Keratinocyte (primary cell): ENCODE measurements around the gene OR2W3.

ENCODE experiments used
- CTCF ChIP-seq, 3 experiments: IDR thresholded peaks in 1 of 3; conservative IDR thresholded peaks in 1 of 3; optimal IDR thresholded peaks in 1 of 3; 2 replicates in 2 of 3; 3 replicates in 1 of 3; pipeline versions ENCODE3 to v1.5.1; 2011; ENCODE audit warnings: low read length in 3 of 3, mild to moderate bottlenecking in 3 of 3, moderate library complexity in 2 of 3, control low read depth in 1 of 3, inconsistent platforms in 1 of 3; ENCODE audit not compliant: insufficient read depth in 2 of 3; ENCODE audit errors: extremely low read depth in 1 of 3
- EZH2 ChIP-seq: IDR thresholded peaks from one replicate; pipeline ENCODE4 v1.6.1; 2012; ENCODE audit warnings: inconsistent platforms, mild to moderate bottlenecking, low read length, moderate library complexity

- TF ChIP-seq CTCF (optimal IDR thresholded peaks at IDR 0.05 in 1 of 3, IDR thresholded peaks at IDR 0.05 in 1 of 3, conservative IDR thresholded peaks at IDR 0.05 in 1 of 3; ENCODE audit: extremely low read depth in 1 of 3, insufficient read depth in 2 of 3, low read length in 3 of 3): no peak
- no peak for TF ChIP-seq EZH2
Measured at GRCh38 chr1:247883346-247883745, 12.0 kb upstream of the OR2W3 start.
